Esophagus squamous epithelium (tissue), 4 donors: Measurements from ENCODE around the gene PLA2G12B.

Experiments used
- CTCF ChIP-seq, 6 experiments: fragments of 450-650 bp in 4 of 6; fragments of 200-600 bp in 2 of 6; sonication (generic) in 2 of 6; IDR thresholded peaks; one replicate each; pipeline ENCODE4 v1.5.1; 2016 to 2019; ENCODE audit warnings: antibody characterized with exemption in 6 of 6, mild to moderate bottlenecking in 4 of 6, moderate library complexity in 4 of 6
- POLR2A ChIP-seq, 4 donors: fragments of 450-650 bp; IDR thresholded peaks; one replicate each; pipeline ENCODE4 v1.6.1; 2017; ENCODE audit warnings: antibody characterized with exemption in 4 of 4, mild to moderate bottlenecking in 4 of 4, moderate library complexity in 3 of 4

DNA sequence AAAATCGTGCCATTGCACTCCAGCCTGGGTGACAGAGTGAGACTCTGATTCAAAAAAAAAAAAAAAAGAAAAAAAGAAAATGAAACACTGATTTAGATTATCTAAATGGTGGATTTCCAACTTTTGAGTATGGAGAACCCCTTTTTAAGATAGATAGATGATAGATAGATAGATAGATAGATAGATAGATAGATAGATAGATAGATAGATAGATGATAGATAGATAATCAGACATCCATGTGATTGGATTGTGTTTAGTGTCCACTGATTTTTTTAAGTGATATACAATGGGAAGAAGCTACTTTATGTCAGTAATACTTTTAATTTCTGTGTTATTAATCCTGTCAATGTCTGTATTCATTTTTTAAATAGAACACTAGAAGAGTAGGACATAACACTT lies 55.1 kb downstream of the PLA2G12B start:
- TF ChIP-seq CTCF (IDR thresholded peaks at IDR 0.05) (no peak), POLR2A (IDR thresholded peaks at IDR 0.05) (no peak)
